GM18519 (cell line): ENCODE measurements around the gene TUBGCP5.

ENCODE experiments used
- ATAC-seq: cut with Tn5 transposase; IDR thresholded peaks from one replicate; pipeline ENCODE4 v1.9.1; 2021; ENCODE audit warnings: mild to moderate bottlenecking, moderate library complexity; ENCODE audit not compliant: unreplicated experiment, low FRiP score

The TUBGCP5 gene

GRCh38 chr15:22956257-22956977 is 83.0 kb downstream of the TUBGCP5 start:
- ATAC-seq, result no peak

GRCh38 chr15:22955544-22956119 is 83.7 kb downstream of the TUBGCP5 start:
- ATAC-seq, result no peak

DNA sequence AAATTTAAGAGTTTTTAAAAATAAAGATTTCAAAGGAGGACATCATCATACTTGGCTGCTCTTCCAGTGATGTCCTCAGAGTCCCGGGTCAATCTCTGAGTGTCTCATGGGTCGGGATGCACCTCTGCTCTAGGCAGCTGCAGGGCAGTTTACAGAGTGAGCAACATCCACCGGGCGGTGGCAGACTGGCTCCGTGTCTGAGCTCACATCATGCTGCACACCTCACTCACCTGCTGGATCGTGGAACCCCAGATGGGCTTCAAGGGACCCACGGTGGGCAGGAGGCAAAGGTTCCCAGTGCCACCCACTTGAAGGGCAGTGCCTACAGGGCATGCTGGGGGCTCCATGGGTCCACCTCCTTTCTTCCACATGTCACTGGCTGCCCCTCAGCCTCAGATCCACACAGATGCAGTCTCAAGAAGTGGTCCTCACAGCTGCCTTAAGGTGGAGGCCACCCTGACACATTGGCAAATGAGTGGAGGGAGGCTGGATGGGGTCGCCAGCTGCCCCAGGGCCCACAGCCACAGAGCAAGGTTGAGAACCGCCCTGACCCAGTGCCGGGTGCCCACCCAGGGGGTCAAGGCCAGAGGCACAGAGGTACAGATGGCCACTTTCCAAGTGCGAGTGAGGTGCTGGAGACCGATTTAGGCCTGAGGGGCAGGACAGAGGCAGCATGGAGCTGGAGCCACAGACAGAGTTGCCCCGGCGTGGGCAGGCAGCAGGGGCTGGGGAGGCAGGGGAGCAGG is 84.4 kb downstream of the TUBGCP5 start:
- no peak for ATAC-seq

GRCh38 chr15:22954326-22954725 is 85.0 kb downstream of the TUBGCP5 start:
- ATAC-seq, result no peak

DNA sequence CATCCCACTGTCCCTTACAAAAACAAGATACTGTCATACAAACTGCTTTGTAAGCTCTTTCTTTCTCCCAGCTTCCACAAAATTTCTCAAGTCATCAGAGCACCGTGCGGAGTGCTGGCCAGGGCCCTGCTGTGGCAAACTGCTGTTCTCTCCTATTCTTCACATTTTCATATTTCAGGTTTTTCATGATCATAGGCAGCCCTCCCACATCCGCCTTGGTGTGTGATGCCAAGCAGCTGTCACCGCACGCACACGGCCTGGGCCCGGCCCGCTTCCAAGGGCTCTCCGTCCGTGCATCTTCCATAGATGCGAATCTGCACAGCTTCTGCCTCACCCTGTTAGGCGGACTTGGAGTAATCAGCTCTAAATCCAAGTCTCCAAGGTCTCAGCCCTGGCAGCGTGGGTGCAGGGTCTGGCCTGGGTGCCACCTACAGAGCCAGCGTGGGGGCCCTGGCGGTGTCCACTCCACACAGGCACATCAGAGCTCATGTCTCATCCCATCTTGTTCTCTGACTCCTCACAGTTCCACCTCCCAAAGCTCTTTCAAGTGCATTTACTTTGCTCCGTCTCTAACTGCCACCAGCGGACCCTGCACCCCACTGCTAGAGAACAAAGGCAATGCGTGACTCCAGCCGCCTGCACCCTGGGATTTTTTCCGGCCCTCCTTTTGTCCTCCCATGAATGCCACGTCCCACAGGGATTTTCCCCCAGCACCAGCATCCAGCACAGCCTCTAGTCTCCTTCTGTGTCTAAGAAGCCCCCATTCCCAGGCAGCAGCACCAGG is 86.4 kb downstream of the TUBGCP5 start:
- ATAC-seq, result no peak

DNA sequence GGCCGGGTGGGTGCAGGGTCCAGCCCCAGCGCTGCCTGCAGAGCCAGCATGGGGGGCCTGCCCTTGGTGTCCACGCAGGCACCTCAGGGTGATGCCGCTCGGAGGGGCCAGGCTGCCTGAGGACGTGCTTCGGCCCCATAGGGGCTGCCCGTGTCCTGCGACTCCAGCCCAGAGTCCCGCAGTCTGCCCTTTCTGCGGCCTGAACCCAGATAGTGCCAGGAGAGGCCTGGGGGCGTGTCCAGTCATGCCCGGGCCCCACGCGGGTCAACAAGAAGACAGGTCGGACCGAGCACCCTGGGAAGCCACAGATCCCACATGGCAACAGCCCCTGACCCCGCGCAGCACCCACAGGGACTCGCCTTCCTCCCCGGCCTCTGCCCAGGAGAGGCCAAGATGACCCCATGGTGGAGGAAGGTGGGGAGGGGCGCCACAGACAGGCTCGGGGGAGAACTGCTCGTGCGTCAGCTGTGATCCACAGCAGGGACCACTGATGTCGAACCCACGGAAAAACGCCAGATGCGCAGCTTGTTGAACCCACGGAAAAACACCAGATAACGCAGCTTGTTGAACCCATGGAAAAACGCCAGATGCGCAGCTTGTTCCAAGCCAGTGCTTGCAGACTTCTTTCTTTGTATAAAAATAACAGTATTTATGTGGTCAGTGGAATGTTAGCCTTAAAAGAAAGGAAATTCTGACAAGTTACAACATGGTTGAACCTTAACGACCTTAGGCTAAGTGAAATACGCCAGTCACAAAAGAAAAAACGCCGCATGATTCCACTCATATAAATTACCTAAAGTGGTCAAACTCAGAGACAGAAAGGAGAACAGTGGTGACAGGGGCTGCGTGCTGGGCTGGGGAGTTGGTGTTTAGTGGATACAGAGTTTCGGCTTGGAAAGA is 87.7 kb downstream of the TUBGCP5 start:
- ATAC-seq, result no peak

GRCh38 chr15:22951031-22951380 is 88.4 kb downstream of the TUBGCP5 start:
- no peak for ATAC-seq

DNA sequence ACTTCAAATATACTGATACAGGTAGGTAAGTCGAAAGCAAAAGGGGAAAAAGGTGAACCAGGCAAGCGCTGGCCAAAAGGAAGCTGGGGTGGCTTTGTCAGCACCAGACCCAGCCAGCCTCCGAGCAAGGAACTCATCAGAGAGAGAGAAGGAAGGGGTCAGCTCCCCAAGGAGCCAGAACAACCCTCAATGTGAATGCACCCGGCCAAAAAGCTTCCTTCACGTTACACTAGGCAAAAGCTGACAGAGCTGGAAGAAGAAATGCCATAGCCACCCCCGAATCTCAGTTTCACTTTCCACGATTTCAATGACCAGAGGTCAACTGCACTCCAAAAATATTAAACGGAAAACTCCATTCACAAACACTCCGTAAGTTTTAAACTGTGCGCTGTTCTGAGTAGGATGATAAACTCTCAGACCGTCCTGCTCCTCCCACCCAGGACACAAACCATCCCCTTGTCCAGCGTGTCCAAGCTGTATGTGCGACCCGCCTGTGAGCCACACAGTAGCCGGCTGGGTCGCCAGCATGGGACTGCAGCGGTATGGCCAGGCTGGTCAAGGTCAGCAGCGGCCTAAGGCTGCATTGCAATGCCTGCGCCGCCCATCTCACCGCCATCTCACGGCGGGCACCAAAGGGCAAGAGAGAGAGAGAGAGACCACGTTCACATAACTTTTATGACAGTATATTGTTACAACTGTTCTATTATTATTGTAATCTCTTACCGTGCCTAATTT is 88.9 kb downstream of the TUBGCP5 start:
- no peak for ATAC-seq
